ENCODE results near the gene IL1RAPL1.

GRCh38 chrX:29348288-29348687, 761.0 kb downstream of the IL1RAPL1 start:
- no peak for TF ChIP-seq POLR2A (IDR thresholded peaks at IDR 0.05; ENCODE audit: low read depth)
- TF ChIP-seq POLR2AphosphoS5 (IDR thresholded peaks at IDR 0.05): no peak
- no peak for TF ChIP-seq CTCF (IDR thresholded peaks at IDR 0.05)

Data from esophagus muscularis mucosa (tissue), 3 donors.